Suprapubic skin (tissue), 4 donors: Measurements from ENCODE around the gene TRIP4. TPM values are rescaled to one million over a fixed set of nuclear protein-coding genes. Genes with fewer than 3 reads are reported as not detected.
A peak's percentile ranks its signal among the peaks of the same experiment; 100 is the strongest.

Experiments
- DNase-seq, 2 donors: peaks; one replicate each; pipeline ENCODE4 v3.0.0-alpha.2; 2019; ENCODE audit warnings: low spot score in 2 of 2
- H3K27ac ChIP-seq: fragments of 200-600 bp; sonication (generic); one replicate; pipeline ENCODE4 v1.5.1; 2019
- H3K27me3 ChIP-seq: fragments of 200-600 bp; sonication (generic); one replicate; pipeline ENCODE4 v1.5.1; 2019
- H3K36me3 ChIP-seq: fragments of 200-600 bp; sonication (generic); one replicate; pipeline ENCODE4 v1.5.1; 2019
- H3K4me1 ChIP-seq: fragments of 200-600 bp; sonication (generic); one replicate; pipeline ENCODE4 v1.5.1; 2019
- H3K4me3 ChIP-seq: fragments of 200-600 bp; sonication (generic); one replicate; pipeline ENCODE4 v1.5.1; 2019; ENCODE audit warnings: mild to moderate bottlenecking
- H3K9me3 ChIP-seq: fragments of 200-600 bp; sonication (generic); one replicate; pipeline ENCODE4 v1.5.1; 2019
- EP300 ChIP-seq: sonication (generic); formaldehyde crosslinking; IDR thresholded peaks from one replicate; pipeline ENCODE4 v1.6.1; 2017; ENCODE audit warnings: antibody characterized with exemption
- POLR2A ChIP-seq, 2 donors: fragments of 450-650 bp; IDR thresholded peaks; one replicate each; pipeline ENCODE4 v1.6.1; 2017; ENCODE audit warnings: antibody characterized with exemption in 2 of 2, mild to moderate bottlenecking in 2 of 2, moderate library complexity in 2 of 2
- POLR2AphosphoS5 ChIP-seq, 3 donors: sonication (generic); formaldehyde crosslinking; IDR thresholded peaks; one replicate each; pipeline ENCODE4 v1.6.1; 2017; ENCODE audit warnings: antibody characterized with exemption in 3 of 3
- WGBS: methylation state at CpG from one replicate; pipeline ENCODE4 v1.1.5; 2018; 5-methylcytosine and 5-hydroxymethylcytosine counted together
- total RNA-seq, 4 donors: library from RNA; depleted of rRNA; stranded (reverse); fragments of >200 nt; gene quantifications; one replicate each; pipeline ENCODE4 v1.1.0, GENCODE V29; 2016
- TF ChIP-seq, protein P1 (sequence below), 2 donors: fragments of 200-600 bp in 1 of 2; fragments of 450-650 bp in 1 of 2; sonication (generic) in 1 of 2; IDR thresholded peaks; one replicate each; pipeline ENCODE4 v1.5.1; 2016 to 2019; ENCODE audit warnings: antibody characterized with exemption in 2 of 2, mild to moderate bottlenecking in 1 of 2, moderate library complexity in 1 of 2

TRIP4 gene
- total RNA-seq, 4 donors from 2014 or later, result 8.3 to 22.2 (median 13.0) TPM

DNA sequence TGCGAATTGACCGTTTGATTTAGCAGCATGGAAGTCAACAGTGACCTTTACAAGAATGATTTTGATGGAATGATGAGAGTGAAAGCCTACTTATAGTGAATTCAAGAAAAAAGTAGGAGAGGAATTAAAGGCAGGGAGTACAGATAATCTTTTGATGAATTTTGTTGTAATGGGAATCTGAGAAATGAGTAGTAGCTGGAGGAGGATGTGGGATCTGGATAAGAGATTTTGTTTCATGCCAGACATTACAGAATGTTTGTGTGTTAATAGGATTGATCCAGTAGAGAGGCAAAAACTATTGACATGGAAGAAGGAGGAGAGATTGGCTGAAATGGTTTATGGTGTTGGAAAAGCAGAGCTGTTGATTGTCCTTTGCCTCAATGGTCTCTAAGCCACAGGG is 55.4 kb downstream of the TRIP4 start:
- H3K4me1 ChIP-seq, result peaks cover 13% of the 10 kb centered on the region
- TF ChIP-seq POLR2AphosphoS5 (IDR thresholded peaks at IDR 0.05), result no peak
- TF ChIP-seq POLR2A (IDR thresholded peaks at IDR 0.05), result no peak
- TF ChIP-seq, protein P1, sequence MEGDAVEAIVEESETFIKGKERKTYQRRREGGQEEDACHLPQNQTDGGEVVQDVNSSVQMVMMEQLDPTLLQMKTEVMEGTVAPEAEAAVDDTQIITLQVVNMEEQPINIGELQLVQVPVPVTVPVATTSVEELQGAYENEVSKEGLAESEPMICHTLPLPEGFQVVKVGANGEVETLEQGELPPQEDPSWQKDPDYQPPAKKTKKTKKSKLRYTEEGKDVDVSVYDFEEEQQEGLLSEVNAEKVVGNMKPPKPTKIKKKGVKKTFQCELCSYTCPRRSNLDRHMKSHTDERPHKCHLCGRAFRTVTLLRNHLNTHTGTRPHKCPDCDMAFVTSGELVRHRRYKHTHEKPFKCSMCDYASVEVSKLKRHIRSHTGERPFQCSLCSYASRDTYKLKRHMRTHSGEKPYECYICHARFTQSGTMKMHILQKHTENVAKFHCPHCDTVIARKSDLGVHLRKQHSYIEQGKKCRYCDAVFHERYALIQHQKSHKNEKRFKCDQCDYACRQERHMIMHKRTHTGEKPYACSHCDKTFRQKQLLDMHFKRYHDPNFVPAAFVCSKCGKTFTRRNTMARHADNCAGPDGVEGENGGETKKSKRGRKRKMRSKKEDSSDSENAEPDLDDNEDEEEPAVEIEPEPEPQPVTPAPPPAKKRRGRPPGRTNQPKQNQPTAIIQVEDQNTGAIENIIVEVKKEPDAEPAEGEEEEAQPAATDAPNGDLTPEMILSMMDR (IDR thresholded peaks at IDR 0.05), result no peak
- TF ChIP-seq EP300, result no peak
- H3K27me3 ChIP-seq, result no peaks in the 10 kb centered on the region
- no peak overlapping the region for H3K4me3 ChIP-seq
- H3K36me3 ChIP-seq, result peaks cover 20% of the 10 kb centered on the region
- WGBS, result 88% methylated on average over 2 of the region's 2 CpGs
- H3K27ac ChIP-seq, result no peak overlapping the region
- H3K9me3 ChIP-seq, result no peaks in the 10 kb centered on the region
- DNase-seq, result no peak

DNA sequence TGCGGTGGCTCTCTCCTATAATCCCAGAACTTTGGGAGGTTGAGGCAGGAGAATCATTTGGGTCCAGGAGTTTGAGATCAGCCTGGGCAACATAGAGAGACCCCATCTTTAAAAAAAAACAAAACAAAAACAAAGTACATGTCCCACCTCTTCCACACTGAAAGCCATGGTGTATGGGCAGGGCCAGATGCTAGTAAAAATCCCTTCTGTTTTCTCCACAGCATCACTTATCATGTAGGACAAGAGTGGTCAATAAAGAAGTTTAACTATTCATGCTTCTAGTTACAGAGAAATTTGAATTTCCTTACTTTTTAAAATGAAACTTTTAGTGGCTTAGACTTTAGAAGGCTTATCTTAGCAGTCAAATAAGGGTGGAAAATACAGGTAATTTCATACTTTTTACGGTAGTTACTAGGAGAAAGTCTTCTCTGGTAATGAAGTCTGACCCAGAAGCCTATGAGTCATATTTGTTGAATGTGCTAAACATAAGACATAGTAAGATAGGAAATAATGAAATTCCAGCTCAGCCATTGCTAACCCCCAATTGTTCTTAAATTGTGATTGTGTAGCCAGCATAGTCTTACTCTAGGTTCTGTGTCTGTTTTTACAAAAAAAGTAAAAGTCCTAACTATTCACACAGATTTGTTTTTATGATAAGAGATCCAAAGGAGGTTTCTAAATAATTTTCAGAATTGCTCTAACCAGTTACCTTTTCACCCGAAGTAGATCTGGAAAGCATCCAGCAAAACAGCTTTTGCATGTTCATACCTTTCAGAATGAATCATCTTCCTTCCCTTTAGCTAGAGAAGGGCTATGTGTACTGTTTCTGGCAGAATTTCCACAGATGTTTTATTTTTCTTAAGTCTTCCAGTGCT is 56.3 kb downstream of the TRIP4 start:
- peaks cover 29% of the 10 kb centered on the region for H3K36me3 ChIP-seq
- H3K9me3 ChIP-seq, result no peaks in the 10 kb centered on the region
- H3K27me3 ChIP-seq, result no peaks in the 10 kb centered on the region
- DNase-seq, result no peak
- peak overlapping the region; percentile 33 for H3K27ac ChIP-seq
- peaks cover 13% of the 10 kb centered on the region for H3K4me1 ChIP-seq
- TF ChIP-seq POLR2AphosphoS5 (IDR thresholded peaks at IDR 0.05), result no peak
- no peak for TF ChIP-seq POLR2A (IDR thresholded peaks at IDR 0.05)
- no peak for TF ChIP-seq EP300
- TF ChIP-seq, protein P1 (IDR thresholded peaks at IDR 0.05), result no peak
- 64% methylated on average over 3 of the region's 3 CpGs for WGBS
- no peak overlapping the region for H3K4me3 ChIP-seq

DNA sequence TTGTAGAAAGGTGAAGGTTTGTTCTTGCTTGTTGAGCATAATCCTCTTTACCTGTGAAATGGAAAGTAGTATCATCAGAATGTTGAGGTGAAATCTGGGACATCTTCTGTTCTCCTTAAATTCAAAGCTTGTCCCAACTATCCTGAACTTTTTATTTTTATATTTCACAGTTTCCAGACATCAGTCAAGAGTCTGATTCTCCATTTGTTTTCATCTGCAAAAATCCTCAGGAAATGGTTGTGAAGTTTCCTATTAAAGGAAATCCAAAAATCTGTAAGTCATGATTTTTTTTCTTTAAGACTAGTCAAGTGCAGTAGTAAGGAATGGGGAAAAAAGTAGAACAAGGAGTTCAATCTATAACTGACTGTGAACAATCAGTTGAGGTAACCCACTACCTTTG is 57.2 kb downstream of the TRIP4 start:
- H3K27ac ChIP-seq, result no peak overlapping the region
- H3K36me3 ChIP-seq, result peaks cover 38% of the 10 kb centered on the region
- H3K4me1 ChIP-seq, result peaks cover 13% of the 10 kb centered on the region
- DNase-seq, result no peak
- no peaks in the 10 kb centered on the region for H3K27me3 ChIP-seq
- no peak overlapping the region for H3K4me3 ChIP-seq
- no peaks in the 10 kb centered on the region for H3K9me3 ChIP-seq
- TF ChIP-seq EP300 (no peak), POLR2AphosphoS5 (IDR thresholded peaks at IDR 0.05) (no peak), POLR2A (IDR thresholded peaks at IDR 0.05) (no peak)
- TF ChIP-seq, protein P1 (IDR thresholded peaks at IDR 0.05), result no peak

DNA sequence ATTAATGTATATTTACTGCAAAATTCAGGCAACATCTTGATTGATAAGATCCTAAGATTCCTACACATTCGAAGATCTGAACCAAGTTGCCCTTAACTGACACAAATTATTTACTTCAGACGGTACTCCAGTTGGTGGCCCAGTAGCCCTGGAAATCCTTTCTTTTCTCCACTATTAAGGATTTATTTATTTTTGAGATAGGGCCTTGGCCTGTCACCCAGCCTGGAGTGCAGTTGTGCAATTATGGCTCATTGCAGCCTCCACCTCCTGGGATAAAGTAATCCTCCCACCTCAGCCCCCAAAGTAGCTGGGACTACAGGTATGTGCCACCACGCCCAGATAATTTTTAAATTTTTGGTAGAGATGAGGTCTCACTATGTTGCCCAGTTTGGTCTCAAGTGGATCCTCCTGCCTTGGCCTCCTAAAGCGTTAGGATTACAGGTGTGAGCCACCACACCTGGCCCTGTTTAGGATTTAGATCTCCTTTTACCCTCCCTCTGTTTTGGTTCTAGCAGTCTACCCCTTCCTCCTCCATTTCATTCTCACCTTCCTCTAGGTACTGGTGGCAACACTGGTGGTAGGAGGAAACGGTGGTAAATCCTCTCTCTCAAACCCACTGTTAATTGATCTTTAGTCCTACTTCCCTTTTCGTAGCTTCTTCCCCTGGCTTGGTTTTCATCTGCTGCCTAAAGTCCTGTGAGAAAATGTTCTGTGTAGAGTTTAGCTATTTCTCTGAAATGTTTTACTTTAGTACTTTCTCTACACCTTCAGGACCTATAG is 60.1 kb downstream of the TRIP4 start:
- no peak overlapping the region for H3K27ac ChIP-seq
- peaks cover 15% of the 10 kb centered on the region for H3K4me1 ChIP-seq
- H3K27me3 ChIP-seq, result no peaks in the 10 kb centered on the region
- TF ChIP-seq POLR2A (IDR thresholded peaks at IDR 0.05) (no peak), EP300 (no peak), POLR2AphosphoS5 (IDR thresholded peaks at IDR 0.05) (no peak)
- TF ChIP-seq, protein P1 (IDR thresholded peaks at IDR 0.05), result no peak
- no peak for DNase-seq
- no peaks in the 10 kb centered on the region for H3K9me3 ChIP-seq
- 90% methylated on average over 6 of the region's 6 CpGs for WGBS
- peaks cover 39% of the 10 kb centered on the region for H3K36me3 ChIP-seq
- H3K4me3 ChIP-seq, result no peak overlapping the region
